DMS 273 (cell line): ENCODE data around the gene GSTP1.
"Not testable (repeated sequence)": the region's sequence is repeated elsewhere in the genome, so short reads cannot be mapped to it uniquely, and the experiment has no call there.

Experiments
- DNase-seq: peaks from one replicate; lab custom pipeline; 2025; ENCODE audit not compliant: unreplicated experiment; lab: John Stamatoyannopoulos, UW

GSTP1 gene

DNA sequence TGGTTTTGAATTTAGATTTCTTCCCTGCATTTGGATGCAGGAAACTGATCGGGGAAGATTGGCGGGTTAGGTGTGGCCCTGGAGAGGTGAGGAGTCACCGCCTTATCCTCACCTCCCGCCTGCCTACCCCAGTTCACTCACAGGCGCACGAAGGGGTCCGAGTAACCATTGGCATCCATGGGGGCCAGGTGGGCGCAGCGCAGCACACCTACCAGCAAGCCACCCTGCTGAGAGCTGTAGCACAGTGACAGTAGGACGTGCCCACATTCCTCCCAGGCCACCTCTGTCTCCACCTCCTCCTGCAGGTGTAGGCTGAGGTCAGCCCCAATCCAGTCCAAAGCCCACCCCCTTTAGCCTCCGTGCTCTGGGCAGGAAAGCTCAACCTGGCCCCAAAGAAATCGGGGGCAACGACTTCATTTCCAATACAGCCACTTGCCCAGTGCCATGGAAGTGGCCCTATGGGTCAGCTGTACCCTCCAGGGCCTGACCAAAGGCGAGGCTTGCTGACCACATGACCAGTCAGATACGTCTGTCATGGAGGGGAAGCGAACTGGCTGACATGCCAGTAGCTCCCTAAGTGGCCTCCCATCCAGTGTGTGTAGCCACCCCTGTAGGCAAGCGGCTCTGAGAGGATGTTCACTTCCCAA lies 29.8 kb downstream of the GSTP1 start:
- no peak for DNase-seq

DNA sequence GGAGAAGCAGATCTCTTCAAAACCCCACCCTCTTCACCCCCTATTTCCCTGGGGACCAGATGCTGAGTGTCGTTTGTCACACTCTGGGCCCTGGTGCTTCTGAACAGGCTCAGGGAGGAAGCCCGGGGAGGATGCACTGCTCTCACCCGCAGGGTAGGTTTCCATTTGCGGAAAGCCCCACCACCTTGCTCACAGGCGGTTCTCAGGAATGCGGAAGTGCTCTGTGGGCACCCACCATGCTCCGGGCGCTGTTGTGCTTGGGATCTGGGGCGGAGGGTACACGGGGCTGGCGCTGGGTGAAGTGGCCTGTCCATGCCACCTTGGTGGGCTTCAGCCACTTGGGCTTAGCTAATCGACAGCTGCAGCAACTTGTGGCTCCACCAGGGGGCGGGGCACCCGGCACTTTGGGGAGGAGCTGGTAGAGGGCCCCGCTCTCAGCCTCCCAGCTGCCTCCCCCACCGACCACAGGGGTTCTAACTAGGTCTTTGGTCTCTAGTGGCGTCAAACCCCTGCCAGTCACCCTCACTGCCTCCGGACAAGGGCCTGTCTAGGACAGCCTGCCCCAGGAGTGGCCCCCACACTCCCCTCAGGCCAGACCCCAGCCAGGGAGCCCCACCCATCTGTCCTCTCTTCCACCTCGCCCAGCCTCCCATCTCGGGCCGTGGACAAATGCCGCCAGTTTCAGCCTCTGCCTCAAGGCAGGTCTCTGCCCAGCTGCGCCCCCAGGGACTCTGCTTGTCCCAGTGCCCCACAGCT lies 30.5 kb downstream of the GSTP1 start:
- peak; percentile 78 for DNase-seq

DNA sequence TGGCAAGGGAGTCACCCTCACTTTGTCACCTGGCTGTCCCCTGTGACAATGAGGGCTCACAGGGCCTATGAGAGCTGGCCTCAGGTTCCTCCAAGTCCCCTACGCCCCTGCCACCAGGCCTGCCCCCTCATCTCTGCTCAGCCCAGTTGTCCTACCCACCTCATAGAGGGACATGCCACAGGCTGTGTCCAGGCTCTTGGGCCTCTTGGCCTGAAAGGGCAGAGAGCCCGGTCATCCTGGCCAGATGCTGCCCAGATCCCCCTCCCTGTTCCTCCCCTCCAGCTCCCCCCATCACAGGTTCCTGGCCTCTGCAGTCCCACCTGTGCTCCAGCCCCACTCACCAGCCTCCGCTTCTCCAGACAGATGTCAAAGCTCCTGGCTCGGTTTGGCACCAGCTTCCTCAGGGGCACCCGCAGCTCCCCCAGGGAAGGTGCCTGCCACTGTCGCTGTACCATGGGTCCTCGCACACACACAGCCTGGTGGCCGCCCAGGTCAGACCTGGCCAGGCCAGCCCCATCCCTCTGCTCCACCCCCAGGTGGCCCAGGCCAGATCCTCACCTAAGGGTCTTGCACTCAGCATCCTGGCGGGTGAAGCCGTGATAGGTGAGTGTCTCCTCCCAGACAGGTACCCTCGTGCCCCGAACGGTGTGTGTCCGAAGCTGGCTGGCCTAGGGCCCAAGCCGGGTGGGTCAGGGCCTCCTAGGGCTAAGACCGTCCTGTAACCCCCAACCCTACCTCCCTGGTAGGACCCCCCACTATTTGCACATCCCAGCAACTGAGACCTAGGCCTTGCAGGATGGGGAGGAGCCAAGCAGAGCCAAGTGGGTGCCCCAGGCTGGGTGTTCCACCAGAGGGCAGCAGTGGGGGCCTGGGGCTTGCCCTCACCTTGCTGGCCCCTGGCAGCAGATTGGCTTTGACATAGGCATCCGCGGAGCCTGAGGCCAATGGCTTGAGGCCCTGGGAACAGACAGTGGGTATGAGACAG lies 31.4 kb downstream of the GSTP1 start:
- DNase-seq: peak; percentile 69

DNA sequence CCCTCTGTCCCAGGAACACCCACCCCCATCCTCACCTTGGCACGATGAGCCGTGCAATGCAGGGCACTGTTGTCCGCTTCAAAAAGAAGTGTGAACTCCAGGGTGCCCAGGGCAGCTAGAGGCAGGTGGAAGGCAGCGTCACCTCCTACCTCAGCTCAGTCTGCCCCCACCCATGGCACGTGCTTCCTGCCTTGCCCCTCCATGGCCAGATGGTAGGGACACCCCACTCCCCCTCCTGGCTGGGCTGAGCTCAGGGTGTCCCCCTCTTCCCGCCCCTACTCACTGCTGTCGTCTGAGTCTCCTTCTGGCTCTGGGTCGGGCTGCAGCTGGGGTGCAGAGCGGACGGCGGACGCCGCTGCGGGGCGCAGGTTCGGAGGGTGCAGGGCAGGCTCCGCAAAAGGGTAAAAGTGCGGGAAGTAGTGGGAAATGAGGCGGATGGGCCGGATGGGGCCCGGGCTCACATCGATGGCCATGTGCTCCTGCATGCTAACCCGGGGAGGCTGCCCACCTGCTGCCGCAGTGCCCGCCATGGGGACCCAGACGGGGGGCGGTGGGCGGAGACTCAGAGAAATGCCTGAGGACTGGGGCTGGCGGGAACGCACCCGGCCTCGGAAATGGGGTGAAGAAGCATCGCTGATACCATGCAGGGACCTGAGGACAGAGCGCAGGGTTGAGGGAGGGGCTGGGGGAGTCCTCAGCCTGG lies 32.3 kb downstream of the GSTP1 start:
- no peak for DNase-seq

DNA sequence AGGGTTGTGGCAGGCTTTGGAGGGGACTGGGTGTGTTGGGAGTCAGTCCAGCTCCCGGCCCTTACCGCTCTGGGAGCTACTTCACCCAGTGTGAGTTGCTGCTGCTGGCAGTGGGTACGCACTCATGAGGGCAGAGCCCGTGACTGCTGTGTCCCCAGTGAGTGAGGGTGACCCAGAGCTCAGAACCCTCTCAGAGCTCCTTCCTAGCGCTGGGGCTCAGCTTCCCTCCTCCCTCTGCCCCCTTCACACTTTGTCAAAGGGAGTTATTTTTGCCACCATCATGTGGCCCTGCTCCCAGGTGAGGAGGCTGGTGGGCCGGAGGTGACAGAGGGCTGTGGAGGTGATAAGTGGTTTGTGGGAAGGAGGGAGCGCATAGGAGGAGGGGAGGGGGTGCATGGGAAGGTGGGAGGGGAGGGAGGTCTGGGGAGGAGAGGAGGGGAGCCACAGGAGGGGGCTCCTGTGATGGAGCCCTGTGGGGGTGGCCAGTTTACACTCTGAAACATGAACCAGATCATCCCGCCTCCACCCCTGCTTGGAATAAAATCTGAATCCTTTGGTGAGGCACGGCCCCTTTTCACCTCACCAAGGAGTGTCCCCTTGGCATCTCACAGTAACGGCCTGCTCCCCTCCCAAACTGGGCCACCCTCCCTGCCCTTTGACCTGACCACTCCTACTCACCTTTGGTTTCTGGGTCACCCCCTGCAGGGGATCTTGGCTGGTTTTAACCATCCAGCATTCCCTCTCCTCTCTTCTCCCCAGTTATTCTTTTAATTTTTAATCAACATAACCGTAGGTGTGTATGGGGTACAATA lies 33.0 kb downstream of the GSTP1 start:
- no peak for DNase-seq

DNA sequence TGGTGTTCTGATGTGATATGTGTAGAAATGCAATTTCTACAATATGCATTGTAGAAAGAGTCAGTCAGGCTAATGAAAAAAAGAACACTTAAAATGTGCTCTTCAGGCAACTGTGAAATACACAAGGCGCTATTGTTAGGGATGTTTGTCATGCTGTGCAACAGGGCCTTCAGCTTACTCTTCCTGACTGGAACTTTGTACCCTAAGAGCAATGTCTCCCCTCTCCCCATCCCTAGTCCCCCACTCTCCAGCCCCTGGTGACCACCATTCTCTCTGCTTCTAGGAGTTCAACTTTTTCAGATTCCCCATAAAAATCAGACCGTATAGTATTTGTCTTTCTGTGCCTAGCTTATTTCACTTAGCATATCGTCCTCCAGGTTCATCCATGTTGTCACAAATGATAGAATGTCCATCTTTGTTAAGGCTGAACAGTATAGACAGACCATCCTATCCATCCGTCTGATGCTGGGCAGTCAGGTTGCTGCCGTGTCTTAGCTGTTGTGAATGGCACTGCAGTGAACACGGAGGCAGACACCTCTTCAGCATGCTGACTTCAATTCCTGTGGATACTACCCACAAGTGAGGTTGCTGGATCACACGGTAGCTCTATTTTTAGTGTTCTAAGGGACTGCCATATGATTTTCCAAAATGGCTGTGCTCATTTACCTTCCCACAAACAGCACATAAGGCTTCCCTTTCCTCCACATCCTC lies 33.8 kb downstream of the GSTP1 start:
- DNase-seq: no peak

DNA sequence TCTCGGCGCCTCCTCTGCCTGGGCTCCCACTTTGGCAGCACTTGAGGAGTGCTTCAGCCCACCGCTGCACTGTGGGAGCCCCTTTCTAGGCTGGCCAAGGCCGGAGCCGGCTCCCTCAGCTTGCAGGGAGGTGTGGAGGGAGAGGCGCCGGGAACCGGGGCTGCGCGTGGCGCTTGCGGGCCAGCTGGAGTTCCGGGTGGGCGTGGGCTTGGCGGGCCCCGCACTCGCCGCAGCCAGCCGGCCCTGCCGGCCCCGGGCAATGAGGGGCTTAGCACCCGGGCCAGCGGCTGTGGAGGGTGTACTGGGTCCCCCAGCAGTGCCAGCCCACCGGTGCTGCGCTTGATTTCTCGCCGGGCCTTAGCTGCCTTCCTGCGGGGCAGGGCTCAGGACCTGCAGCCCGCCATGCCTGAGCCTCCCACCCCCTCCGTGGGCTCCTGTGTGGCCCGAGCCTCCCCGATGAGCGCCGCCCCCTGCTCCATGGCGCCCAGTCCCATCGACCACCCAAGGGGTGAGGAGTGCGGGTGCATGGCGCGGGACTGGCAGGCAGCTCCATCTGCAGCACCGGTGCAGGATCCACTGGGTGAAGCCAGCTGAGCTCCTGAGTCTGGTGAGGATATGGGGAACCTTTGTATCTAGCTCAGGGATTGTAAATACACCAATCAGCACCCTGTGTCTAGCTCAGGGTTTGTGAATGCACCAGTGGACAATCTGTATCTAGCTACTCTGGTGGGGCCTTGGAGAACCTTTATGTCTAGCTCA lies 35.5 kb downstream of the GSTP1 start:
- not testable (repeated sequence) for DNase-seq

DNA sequence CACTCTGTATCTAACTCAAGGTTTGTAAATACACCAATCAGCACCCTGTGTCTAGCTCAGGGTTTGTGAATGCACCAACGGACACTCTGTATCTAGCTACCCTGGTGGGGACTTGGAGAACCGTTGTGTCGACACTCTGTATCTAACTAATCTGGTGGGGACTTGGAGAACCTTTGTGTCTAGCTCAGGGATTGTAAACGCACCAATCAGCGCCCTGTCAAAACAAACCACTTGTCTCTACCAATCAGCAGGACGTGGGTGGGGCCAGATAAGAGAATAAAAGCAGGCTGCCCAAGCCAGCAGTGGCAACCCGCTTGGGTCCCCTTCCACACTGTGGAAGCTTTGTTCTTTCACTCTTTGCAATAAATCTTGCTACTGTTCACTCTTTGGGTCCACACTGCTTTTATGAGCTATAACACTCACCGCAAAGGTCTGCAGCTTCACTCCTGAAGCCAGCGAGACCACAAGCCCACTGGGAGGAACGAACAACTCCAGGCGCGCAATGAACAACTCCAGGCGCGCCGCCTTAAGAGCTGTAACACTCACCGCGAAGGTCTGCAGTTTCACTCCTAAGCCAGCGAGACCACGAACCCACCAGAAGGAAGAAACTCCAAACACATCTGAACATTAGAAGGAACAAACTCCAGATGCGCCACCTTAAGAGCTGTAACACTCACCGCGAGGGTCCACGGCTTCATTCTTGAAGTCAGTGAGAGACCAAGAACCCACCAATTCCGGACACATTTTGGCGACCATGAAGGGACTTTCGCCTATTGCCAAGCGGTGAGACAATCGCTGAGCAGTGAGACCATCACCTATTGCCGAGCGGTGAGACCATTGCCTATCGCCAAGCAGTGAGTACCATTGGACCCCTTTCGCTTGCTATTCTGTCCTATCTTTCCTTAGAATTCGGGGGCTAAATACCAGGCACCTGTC lies 36.3 kb downstream of the GSTP1 start:
- not testable (repeated sequence) for DNase-seq

DNA sequence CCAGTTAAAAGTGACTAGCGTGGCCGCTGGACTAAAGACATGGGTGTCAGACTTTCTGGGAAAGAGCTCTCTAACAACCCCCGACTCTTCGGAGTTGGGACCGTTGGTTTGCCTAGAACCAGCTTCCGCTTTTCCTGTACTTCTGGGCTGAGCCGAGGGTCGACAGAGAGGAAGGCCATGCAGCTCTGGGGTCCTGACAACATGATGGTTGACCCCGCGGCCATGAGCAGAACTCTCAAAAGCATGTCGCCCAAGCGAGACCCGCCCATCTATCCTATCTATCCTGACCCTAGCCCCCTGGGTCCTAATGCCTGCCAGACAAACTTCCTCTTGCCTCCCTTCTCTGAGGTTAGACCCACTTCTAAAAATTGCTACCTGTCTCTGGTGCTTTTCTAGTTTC lies 37.0 kb downstream of the GSTP1 start:
- peak; percentile 12 for DNase-seq

DNA sequence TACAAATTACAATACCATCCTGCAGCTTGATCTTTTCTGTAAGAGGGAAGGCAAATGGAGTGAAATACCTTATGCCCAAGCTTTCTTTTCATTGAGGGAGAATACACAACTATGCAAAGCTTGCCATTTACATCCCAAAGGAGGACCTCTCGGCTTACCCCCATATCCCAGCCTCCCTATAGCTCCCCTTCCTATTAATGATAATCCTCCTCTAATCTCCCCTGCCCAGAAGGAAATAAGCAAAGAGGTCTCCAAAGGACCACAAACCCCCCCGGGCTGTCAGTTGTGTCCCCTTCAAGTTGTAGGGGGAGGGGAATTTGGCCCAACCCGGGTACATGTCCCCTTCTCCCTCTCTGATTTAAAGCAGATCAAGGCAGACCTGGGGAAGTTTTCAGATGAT lies 38.3 kb downstream of the GSTP1 start:
- not testable (repeated sequence) for DNase-seq

DNA sequence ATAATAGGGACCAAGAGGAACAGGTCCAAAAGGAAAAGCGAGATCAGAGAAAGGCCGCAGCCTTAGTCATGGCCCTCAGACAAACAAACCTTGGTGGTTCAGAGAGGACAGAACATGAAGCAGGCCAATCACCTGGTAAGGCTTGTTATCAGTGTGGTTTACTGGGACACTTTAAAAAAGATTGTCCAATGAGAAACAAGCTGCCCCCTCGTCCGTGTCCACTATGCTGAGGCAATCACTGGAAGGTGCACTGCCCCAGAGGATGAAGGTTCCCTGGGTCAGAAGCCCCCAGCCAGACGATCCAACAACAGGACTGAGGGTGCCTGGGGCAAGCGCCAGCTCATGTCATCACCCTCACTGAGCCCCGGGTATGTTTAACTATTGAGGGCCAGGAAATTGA lies 39.3 kb downstream of the GSTP1 start:
- not testable (repeated sequence) for DNase-seq

DNA sequence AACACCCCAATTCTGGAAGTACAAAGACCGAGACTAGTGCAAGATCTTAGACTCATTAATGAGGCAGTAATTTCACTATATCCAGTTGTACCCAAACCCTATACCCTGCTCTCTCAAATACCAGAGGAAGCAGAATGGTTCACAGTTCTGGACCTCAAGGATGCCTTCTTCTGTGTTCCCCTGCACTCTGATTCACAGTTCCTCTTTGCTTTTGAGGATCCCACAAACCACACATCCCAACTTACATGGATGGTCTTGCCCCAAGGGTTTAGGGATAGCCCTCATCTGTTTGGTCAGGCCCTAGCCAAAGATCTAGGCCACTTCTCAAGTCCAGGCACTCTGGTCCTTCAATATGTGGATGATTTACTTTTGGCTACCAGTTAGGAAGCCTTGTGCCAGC lies 40.2 kb downstream of the GSTP1 start:
- not testable (repeated sequence) for DNase-seq

DNA sequence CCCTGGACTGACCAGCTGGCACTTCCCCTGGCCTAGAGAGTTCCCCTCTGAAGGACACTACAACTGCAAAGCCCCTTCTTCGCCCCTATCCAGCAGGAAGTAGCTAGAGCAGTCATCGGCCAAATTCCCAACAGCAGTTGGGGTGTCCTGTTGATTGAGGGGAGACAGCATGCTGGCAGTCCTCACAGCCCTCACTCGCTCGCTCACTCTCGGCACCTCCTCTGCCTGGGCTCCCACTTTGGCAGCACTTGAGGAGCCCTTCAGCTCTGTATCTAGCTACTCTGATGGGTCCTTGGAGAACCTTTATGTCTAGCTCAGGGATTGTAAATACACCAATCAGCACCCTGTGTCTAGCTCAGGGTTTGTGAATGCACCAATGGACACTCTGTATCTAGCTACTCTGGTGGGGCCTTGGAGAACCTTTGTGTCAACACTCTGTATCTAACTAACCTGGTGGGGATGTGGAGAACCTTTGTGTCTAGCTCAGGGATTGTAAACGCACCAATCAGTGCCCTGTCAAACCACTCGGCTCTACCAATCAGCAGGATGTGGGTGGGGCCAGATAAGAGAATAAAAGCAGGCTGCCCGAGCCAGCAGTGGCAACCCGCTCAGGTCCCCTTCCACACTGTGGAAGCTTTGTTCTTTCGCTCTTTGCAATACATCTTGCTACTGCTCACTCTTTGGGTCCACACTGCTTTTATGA lies 42.7 kb downstream of the GSTP1 start:
- DNase-seq: not testable (repeated sequence)

DNA sequence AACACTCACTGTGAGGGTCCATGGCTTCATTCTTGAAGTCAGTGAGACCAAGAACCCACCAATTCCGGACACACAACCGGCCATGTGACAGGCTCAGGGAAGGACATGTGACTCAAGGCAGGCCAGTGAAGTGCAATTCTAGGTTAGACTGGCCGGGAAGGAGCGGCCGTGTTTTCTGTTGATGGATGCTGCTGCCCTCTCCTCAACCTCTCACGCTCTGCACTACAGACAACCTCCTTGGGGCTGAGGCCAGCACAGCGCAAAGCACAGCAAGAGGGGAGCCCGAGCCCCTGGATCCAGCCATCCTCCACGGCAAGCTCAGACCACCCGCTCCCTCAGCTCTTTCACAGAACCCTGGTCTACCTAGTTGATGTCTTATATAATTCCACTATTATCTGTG lies 43.4 kb downstream of the GSTP1 start:
- DNase-seq: no peak

DNA sequence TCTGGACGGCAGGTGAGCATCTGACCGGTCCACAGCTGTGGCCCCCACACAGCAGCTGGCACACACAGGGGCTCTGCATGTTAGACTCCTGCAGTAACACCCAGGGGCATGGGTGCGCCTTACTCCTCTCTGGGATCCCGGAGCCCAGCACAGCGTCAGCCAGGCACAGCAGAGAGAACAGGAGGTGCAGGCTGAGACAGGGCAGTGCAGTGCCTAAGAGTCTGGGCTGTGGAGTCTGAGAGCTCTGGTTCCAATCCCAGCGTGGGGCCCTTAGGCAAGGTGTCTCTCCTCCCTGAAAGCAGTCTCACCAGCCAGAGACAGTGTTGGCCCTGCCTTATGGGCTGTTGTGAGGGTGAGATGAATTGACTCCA lies 43.8 kb downstream of the GSTP1 start:
- no peak for DNase-seq

DNA sequence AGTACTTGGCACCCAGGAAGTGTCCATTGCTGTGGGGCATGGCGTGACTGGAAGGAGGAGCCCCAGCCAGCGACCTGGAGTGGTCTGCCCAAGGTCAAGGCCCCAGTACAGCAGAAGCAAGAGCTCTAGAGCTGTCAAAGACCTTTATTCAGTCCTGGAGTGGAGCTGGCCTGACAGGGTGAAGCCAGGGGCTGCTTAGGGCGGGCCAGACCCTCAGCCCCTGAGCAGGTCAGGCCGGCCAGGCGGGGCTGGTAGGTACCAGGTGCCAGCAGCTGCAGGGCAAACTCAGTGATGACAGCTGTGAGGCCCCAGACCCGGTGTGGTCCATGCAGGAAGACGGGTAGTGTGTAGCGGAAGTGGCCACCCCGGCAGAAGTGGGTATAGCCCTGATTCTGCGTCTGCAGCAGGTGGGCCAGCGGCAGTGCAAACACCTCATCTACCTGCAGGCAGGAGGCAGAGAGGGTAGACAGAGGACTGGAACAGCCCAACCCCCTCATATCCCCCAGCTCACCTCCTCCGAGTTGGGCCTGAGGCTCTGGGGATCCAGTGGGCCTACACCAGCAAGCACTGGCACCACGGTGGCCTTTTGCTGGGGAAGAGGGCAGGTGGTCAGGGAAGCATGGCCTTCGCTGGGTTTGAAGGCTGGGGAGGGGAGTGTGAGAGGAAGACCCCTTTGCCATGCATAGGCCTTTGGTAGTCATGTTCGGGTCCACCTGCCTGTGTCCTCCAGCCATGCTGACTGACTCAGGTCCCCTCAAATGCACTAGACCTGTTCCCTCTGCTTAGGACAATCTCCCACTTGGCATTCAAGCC lies 44.4 kb downstream of the GSTP1 start:
- no peak for DNase-seq
